Stimulated activated CD8-positive, alpha-beta memory T cell treated with anti-CD3 and anti-CD28 coated beads, Interleukin-15, amount 100 ng/mL, for 4 hours (primary cell): ENCODE data around the gene KIF11.
"Not testable (repeated sequence)": the region's sequence is repeated elsewhere in the genome, so short reads cannot be mapped to it uniquely, and the experiment has no call there.

ENCODE experiments used
- DNase-seq, 2 donors: peaks; one replicate each; pipeline ENCODE4 v3.0.0-alpha.2; 2020; ENCODE audit warnings: low read depth in 2 of 2

KIF11 gene

DNA sequence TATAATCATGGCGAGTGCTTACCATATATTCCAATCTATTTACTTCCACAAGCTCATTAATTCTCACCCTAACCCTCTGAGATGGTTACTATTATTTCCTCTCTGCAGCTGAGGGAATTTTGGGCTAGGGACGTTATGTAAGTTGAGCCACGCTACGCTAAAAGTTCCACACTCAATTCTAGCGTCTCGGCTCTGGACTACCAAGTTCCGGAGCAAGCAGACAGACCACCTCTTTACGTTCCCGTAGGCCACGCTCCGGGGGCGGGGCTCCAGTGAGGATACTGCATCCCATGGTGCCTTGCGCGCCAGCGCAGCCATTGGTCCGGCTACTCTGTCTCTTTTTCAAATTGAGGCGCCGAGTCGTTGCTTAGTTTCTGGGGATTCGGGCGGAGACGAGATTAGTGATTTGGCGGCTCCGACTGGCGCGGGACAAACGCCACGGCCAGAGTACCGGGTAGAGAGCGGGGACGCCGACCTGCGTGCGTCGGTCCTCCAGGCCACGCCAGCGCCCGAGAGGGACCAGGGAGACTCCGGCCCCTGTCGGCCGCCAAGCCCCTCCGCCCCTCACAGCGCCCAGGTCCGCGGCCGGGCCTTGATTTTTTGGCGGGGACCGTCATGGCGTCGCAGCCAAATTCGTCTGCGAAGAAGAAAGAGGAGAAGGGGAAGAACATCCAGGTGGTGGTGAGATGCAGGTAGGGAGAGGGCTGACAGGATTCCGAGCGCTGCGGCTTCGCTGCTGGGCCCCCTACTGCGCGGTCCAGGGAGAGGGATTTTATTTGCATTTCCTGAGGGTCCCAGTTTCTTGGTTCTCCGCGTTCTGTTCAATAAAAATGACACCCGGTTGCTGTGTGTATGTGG, at the start of gene KIF11:
Gene KIF11 (plus strand): TSS at position 370 of the 858 bp plus-strand sequence. CDS start 246 bp downstream, at position 616.
- DNase-seq, result peak; percentile 90 to 94

DNA sequence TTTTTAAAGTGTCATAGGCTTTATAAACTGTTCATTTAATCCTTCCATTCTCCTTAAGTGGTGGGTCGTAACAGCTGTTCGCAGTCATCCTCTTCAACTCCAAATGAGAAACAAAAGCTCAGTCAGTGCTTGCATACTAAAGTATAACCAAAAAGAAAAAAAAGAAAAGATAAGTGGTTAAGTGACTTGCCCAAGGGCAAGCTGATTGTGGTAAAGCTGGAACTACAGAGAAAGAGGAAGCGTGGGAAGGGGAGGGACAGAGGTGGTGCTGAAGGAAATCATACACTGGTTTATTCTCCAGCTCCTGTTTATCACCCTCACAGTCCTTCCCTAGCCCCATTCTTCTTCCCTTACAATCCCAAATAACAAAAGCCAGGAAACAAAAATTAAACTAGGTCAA, 48.6 kb upstream of the KIF11 start:
- DNase-seq, result no peak

DNA sequence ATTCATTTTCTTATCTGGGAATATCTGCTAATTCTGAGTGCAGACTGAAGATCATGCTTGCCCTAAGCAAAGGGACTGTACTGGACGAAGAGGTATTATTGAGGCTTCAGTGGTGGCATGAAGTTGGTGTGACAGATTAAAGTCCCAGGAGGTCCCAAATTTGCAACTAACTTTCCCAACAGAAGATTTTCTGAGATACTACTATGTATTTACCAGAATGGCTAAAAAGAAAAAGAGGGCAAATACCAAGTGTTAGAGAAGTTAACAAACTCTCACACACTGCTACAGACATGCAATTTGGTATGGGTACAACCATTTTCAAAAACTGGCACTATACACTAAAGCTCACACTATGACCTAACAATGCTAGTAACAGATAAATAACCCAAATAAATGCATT, 47.4 kb upstream of the KIF11 start:
- no peak for DNase-seq

DNA sequence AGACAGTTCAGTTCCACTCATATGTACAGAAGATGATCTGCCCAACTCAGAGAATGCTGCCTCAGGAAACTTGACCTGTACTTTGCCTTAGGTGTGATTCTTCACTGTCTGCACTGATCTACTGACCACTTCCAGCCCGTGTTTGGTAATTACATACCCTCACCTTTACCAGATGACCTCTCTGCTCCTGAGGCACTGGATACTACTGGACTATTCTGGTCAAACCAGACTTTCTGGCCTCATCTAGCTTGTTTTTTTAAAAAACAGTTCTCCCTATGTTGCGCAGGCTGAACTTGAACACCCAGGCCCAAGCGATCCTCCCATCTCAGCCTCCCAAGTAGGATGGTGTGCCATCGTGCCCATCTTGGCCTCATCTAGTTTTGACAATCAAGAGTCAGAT, 45.3 kb upstream of the KIF11 start:
- DNase-seq, result no peak

DNA sequence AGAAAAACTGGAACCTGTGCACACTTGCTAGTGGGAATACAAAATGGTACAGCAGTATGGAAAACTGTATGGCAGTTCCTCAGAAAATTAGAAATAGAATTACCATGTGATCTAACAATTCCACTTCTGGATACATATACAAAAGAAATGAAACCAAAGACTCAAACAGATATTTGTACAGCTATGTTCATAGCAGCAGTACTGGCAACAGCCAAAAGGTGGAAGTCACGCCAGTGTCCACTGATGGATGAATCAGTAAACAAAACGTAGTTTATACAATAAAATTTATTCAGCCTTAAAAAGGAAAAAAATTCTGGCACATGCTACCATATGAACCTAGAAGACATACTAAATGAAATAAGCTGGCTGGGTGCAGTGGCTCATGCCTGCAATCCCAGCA, 42.0 kb upstream of the KIF11 start:
- no peak for DNase-seq

DNA sequence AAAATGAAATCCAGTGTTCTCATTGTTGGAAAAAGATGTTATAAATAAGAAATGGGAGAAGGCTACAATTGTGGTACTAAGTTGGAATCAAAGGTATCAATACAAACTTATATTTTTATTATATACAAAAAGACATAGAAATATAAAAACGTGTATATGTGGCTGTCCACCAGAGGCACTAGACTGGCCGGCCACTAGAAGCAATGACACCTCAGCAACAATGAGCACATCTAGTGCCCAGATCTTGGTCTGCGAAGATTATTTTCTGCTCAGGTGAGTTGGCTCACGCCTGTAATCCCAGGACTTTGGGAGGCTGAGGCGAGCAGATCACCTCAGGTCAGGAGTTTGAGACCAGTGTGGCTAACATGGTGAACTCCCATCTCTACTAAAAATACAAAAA, 40.6 kb upstream of the KIF11 start:
- DNase-seq, result no peak

DNA sequence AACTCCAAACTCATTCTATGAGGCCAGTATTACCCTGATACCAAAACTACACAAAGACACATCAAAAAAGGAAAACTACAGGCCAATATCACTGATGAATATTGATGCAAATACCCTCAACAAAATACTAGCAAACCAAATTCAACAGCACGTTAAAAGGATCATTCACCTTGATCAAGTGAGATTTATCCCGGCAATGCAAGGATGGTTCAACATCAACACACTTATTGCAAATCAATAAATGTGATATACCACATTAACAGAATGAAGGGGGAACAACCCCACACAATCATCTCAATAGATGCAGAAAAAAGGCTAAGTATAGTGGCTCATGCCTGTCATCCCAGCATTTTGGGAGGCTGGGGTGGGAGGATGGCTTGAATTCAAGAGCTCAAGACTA, 39.0 kb upstream of the KIF11 start:
- DNase-seq, result no peak

DNA sequence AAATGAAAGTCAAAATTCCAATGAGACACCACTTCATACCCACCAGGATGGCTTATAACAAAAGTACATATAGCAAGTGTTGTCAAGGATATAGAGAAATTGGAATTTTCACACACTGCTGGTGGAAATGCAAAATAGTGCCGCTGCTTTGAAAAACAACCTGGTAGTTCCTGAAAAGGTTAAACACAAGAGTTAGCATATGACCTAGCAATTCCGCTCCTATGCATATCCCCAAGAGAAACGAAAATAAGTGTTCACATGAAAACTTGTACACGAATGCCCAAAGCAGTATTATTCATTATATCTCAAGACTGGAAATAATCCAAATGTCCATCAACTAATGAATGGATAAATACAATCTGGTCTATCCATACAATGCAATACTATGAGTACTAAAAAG, 33.9 kb upstream of the KIF11 start:
- no peak for DNase-seq

DNA sequence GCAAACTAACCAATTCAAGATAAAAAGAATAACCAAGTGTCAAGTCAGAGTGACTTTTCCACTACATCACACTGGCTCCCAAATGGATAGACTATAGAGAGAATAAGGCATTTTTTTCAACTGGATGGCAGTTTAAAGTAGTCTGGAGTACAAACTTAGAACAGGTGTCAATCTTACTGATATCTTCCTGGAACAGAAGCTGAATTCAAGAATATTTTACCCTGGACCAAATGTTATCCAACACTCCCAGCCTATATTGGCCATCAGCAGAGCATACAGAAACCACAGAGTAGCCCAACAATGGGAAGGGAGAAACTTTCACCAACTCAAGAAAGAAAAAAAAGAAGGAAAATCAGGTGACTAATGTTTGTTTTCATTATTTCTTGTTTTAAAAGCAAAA, 30.5 kb upstream of the KIF11 start:
- no peak for DNase-seq

DNA sequence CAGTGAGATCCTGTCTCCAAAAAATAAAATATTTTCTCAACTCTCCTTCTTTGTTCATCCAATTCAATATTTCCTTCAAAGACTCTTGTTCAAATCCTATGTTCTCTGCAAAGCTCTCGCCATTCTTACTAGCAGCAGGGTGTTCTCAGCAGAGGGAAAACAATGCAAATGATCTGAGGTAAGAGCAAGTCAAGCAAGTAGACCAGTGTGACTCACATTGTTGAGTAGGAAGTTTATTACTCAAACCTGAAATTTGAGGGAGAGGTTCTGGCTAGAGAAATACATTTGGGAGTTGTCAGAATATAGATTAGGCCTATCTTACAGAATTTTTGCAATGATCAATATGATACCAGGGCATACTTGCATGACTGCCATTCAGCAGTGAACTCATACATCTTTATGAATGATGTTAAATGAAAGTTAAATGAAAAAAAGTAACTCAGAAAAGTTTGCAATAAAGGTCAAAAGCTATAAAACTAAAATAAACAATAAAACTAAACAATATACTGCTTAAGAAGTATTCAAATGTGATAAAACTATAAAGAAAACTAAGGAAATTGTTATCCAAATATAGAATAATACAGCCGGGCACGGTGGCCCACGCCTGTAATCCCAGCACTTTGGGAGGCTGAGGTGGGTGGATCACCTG, 24.9 kb upstream of the KIF11 start:
- DNase-seq, result no peak

DNA sequence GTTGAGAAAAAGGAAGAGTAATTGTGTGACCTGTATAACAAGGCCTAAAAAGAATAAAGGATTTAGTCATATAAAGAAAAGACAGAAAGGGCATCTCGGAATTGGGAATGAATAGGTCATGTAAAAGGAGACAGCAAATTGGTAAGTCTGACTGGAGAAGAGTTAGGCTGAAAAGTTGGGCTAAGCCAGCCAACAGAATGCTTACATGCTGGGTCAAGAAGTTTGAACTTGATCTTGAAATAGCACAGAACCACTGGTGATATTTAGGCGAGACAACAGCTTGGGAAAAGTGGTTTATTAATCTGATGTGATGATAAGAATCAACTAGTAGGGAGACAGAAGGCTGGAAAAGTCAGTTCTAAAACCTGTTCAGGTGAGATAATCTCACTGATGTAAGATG, 23.9 kb upstream of the KIF11 start:
- DNase-seq, result no peak

DNA sequence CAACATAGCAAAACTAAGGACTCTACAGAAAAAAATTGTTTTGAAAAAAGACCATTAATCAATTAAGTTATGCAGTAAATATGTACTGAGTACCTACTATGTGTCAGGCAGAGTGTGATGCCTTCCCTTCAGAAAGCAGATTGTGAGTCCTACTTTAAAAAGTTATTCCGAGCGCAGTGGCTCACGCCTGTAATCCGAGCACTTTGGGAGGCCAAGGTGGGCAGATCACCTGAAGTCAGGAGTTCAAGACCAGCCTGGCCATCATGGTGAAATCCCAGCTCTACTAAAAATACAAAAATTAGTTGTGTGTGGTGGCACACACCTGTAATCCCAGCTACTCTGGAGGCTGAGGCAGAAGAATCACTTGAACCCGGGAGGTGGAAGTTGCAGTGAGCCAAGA, 23.3 kb upstream of the KIF11 start:
- not testable (repeated sequence) for DNase-seq

DNA sequence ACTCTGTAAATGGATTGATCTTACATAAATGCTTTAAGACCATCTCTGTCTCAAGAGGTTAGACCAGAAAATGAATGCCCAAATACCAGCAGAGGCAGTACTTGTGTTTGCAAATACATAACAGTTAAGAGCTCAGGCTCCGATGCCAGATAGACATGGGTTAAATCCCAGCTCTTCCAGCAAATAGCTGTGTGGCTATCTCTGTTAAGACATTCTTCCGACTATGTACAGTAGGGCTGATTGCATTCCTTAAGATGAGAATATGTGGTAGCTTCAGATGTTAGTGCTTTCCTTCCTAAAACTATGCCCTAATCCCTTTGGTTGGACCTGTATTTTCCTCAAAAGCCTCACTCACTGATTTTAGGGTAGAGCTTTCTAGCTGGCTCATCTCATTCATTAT, 21.3 kb upstream of the KIF11 start:
- DNase-seq, result no peak

DNA sequence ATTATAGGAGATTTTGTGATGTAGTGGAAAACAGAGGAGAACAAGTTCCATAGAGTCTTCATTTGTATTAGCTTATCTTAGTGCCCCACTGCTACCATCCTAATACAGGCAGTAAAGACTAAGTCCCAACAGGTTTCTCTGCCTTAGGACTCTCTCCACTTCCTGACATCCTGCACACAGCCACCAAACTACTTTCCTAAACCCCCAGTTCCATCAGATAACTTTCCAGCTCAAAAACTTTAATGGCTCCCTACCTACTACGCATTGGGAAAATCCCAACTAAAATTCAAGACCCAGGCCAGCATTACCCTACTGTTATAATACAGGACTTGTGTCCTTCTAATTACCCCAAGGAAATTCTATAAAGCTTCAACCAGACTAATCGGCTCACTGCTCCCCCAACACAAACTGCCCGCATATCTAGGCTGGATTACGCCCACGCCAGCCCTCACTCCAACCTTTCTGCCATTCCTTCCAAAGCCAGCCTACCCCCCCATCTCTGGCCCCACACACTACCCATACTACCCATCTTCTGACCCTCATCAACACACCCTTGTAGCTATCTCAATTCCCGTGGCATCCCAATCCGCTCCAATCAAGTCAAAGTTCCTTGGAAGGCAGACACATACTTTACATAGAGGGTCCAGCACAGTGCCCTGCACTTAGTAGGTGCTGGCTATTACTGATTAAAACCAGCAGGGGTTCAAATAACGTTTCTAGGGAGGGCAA, 20.4 kb upstream of the KIF11 start:
- DNase-seq, result no peak

DNA sequence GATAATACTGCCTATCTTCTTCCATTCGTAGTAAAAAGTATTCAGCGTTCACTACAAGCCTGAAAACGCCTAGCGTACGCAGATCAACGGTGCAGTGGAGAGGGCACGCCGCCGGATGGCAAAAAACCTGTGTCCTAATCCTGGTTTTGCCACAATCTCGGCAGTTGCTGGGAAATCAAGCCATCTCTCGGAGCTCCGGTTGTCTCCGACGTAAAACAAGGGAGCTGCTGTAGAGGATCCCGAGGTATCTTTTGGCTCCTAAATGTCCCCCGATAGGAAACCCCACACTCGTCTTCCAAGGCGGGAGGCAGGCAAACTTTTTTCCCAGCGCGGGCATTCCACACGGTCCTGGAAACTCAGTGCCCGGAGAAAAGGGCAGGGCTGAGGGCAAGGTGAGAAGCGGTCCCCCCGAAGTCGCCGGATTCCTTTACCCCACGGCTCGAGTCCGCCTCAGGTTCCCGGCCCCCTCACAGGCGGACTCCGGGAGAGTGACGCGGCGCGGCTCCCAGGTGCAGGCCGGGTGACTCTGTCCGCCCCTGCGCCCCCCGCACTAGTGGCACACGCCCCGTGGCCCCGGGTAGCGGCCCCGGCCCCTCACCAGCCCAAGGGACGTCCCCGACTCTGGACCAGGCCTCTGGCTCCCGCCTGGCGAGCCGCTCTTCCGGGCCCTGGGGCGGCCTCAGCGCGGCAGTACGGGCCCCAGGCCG, 19.7 kb upstream of the KIF11 start:
- no peak for DNase-seq

DNA sequence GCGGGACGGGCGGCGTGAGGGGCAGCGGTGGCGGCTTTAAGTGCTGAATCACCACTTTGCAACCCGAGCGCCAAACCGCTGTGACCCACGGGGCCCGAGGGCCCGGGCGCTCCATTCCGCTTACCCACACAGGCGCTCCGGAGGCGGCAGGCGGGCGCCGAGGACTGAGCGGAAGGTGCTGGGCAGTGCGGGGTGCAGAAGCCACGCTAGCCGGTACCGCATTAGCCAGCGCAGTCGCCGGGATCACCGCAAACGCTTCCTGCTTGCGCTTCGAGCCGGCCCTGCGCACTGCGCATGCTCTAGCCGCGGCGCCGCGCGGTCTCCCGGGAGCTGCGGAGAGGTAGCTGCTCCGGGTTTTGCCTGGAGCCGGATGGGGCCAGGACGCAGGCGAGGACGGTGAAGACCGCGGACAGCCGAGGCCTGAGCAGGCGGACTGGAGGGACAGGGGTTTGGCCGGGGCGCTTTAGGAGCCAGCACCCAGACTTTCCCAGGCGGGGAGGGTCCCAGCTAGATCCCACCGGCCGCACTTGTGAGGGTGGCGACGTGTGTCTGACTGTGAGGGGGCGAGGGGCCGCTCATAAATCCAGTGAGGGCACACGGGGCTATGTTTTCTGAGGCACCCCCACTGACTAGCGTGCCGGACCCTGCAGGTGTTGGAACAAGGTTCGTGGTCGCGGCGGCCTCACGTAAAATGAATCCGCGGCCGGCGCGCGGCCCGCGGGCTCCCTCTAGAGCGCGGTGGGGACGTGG, 19.0 kb upstream of the KIF11 start, which contains the start of gene IDE:
Gene IDE (minus strand): TSS at position 296 of the 750 bp plus-strand sequence. CDS start 74 bp downstream, at position 222.
- peak; percentile 54 to 67 for DNase-seq

DNA sequence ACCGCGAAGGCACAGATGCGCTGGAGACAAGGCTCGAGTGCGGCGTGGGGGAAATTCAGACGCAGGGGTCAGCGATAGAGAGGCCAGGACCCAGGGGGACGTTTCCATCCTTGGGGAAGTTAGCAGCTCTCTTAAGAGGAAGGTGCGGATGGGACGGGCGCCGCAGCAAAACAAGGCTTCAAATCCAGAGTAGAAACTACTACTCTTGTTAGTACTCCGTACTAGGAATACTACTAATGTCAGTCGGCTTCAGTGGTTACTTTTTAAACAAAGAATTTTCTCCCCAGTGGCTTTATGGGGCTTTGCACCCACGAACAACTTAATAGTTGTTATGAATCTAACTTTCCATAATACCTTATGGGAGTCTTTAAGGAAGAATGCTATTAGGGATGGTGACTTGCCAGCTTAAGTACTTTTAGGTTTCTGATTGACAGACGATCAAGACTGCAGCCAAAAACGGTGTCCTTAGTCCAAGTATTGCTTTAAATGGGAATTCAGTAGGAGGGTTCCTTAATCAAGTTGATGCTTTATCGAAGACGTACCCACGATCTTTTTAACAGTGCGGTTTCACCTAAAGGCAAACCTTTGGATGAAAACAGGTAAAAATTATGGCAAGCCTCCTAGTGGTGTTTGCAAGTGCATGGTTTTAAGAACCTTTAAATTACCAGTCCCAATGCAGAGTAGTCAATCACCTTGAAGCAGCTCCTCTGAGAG, 18.2 kb upstream of the KIF11 start:
- no peak for DNase-seq

DNA sequence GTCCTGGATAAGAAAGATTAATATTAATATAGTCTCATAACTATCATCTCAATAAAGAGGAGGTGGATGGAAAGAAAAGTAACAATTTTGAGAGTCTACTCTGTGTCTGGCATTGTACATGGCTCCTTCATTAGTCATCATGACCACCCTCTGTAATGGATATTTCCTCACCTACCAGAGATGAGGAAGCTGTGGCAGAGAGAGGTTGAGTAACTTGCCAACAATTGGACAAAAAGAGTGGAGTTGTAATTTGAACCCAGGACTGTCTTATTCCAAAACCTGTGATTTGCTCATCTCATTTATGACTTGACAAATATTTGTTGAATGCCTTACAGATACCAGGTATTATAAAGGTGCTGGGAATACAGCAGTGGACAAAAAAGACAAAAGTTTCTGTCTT, 17.0 kb upstream of the KIF11 start:
- no peak for DNase-seq

DNA sequence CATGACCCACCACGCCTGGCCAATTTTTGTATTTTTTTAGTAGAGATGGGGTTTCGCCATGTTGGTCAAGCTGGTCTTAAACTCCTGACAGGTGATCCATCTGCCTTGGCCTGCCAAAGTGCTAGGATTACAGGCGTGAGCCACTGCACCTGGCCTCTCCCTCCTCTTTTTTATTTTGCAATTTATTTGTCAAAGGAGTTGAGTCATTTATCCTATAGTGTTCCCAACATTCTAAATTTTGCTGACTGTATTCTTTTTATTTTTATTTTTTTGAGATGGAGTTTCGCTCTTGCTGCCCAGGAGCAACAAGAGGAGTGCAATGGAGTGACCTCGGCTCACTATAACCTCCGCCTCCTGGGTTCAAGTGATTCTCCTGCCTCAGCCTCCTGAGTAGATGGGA, 10.6 kb upstream of the KIF11 start:
- not testable (repeated sequence) for DNase-seq
